HG02852 (cell line): ENCODE measurements around the gene NAIP.
"Not testable (repeated sequence)": the region's sequence is repeated elsewhere in the genome, so short reads cannot be mapped to it uniquely, and the experiment has no call there.

Experiments used
- ATAC-seq: cut with Tn5 transposase; IDR thresholded peaks from one replicate; pipeline ENCODE4 v1.9.1; 2021; ENCODE audit warnings: mild to moderate bottlenecking, moderate library complexity; ENCODE audit not compliant: unreplicated experiment

Gene NAIP, protein sequence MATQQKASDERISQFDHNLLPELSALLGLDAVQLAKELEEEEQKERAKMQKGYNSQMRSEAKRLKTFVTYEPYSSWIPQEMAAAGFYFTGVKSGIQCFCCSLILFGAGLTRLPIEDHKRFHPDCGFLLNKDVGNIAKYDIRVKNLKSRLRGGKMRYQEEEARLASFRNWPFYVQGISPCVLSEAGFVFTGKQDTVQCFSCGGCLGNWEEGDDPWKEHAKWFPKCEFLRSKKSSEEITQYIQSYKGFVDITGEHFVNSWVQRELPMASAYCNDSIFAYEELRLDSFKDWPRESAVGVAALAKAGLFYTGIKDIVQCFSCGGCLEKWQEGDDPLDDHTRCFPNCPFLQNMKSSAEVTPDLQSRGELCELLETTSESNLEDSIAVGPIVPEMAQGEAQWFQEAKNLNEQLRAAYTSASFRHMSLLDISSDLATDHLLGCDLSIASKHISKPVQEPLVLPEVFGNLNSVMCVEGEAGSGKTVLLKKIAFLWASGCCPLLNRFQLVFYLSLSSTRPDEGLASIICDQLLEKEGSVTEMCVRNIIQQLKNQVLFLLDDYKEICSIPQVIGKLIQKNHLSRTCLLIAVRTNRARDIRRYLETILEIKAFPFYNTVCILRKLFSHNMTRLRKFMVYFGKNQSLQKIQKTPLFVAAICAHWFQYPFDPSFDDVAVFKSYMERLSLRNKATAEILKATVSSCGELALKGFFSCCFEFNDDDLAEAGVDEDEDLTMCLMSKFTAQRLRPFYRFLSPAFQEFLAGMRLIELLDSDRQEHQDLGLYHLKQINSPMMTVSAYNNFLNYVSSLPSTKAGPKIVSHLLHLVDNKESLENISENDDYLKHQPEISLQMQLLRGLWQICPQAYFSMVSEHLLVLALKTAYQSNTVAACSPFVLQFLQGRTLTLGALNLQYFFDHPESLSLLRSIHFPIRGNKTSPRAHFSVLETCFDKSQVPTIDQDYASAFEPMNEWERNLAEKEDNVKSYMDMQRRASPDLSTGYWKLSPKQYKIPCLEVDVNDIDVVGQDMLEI (N-terminal part only)

DNA sequence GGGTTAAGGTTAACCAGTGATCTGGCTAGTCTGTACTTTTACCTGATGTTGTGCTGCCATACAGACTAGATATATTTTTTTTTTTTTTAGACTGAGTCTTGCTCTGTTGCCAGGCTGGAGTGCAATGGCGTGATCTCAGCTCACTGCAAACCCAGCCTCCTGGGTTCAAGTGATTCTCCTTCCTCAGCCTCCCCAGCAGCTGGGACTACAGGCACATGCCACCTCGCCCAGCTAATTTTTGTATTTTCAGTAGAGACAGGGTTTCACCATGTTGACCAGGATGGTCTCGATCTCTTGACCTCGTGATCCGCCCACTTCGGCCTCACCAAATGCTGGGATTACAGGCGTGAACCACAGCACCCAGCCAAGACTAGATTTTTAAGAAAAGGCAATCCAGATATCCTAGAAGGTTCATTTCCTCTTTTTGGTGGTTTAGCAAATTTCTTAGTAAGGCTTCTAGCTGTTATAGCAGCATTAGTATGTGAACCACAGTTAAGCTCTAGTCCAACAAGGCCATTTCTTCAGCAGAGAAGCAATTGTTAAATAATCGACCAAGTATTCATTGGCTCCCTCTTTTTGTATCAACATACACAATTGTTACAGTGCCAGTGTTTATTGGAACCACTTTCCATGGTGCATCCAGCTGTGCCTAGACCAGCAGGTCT is at the start of gene NAIP:
TSS of gene NAIP (minus strand) at position 51 of the 665 bp plus-strand sequence. CDS start 12,424 bp downstream, outside the sequence.
- ATAC-seq, result not testable (repeated sequence)

DNA sequence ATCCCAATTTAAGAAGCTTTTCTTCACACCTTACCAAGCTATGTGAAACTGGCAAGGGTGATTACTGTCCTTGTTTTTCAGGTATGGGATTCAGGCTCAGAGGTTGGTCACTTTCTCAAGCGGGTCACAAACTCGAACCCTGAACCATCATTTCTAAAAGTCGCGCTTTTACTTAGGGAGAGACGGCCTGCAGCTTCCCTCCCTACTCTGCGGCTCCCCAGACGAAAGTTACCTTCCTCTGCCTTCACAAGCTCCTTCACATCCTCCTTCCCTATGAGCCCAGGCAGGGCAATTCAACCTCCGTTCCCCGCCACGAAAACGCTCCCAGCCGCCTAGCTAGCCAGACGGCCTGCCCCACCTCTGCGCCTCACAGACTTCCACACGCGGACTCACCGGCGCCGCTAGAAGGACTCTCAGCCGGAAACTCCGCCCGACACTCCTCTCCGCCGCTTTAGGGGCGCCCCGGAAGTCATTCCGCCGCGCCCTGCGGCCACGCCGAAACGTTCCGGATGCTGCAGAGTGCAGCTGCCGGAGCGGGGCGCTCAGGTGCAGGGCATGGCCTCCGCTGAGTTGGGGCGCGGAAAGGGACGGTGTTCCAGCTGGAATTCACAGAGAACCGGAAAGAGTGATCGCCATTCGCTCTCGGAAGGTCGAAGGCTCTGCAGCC is 42.3 kb upstream of the NAIP start, which contains the start of gene GTF2H2:
TSS of gene GTF2H2 (minus strand) at position 415 of the 667 bp plus-strand sequence. CDS start 4,913 bp downstream, outside the sequence.
- peak; percentile 97 for ATAC-seq

DNA sequence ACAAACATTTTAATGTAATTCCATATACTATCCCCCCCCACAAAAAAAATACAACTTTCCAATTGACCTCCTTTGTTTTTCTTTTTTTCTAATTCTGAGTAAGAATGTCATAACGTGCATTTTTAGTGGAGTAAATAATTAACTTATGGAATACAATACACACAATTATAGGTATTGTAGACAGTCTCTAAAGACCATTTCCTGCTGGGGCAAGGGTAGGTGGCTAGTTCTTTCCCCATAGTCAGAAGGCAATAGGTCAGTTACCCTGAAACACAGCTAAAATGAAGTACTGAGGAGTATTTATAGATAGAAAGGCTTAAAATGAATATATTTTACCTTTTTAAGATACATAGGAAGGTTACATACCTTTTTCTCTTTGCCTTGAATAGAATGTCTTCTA is 36.2 kb upstream of the NAIP start:
- ATAC-seq, result not testable (repeated sequence)

DNA sequence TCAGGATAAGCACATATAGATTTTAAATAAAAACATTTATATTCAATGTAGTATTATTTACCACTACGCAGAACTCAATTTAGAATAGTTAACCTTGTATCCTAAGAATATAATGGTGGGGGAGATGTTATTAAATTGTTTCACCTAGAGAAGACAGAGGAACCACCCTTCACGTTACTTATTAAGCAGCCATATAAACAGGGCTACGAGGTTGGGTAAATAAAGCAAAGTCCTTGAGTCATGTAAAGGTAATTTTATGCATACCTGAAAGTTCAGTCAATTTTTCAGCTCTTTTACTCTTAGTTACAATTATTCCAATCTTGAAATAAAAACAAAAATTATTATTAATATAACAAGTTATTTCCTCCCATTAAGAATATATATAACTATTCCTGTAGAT is 34.3 kb upstream of the NAIP start:
- not testable (repeated sequence) for ATAC-seq

DNA sequence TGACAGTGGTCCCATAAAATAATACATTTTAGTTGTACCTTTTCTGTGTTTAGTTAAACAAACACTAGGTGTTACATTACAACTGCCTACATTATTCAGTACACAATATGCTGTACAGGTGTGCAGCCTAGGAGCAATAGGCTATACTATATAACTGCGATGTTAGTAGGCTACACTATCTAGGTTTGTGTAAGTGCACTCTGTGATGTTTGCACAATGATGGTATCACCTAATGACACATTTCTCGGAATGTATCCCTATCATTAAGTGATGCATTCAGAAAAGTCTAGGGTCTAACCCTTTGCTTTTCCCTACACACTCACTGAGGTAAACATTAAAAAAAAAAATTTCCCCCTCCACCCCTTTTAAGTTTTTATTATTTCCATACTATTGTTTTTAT is 19.7 kb upstream of the NAIP start:
- not testable (repeated sequence) for ATAC-seq

DNA sequence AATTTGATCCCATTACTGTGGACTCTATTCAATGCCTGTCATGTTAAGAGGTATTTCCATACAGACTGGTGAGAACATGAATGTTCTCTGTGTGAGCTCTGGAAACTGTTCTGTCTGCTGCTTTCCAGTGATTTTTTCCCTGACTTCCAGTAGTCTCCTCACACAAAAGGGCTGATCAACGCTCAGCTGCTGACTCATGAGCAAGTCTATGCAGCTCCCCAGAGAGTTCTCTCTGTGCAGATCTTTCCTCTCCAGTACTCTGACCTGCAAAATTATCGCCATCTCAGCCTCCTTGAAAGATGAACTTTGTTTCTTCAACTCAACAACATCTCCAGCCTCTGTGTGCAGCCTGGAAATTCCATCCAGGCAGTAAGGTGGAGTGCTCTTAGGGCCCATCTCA is 19.0 kb upstream of the NAIP start:
- not testable (repeated sequence) for ATAC-seq

DNA sequence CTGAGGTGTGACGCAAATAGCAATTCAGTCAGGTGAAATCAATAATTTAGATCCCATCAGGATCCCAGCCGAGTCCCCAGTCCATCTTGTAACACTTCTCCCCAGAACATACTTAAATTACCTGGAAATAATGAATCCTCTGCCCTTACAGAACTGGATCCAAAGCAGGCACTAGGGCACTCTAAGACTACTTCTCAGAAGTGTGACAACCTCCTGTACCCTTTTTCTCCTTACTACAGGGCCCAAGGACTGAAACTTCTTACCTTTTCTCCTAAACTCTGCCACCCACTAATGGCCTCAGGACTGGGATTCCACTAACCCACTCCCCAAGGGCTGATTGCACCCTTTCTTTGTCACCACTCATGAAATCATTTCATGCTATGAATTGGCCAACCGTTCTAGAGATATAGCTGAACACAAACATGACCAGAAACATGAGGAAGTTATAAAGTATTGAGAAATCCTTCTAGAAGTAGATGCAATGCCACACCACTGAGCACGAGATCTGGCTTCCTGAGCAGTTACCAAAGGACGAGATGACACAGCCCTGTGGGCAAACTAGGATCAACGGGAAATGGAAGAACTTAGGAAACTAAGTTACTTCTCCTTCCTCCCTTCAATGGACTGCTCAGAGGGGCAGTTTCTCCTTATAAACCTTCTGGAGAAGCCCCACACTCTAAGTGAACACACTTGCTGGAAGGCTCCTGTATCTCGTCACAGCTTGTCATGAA is 6.1 kb upstream of the NAIP start:
- not testable (repeated sequence) for ATAC-seq

DNA sequence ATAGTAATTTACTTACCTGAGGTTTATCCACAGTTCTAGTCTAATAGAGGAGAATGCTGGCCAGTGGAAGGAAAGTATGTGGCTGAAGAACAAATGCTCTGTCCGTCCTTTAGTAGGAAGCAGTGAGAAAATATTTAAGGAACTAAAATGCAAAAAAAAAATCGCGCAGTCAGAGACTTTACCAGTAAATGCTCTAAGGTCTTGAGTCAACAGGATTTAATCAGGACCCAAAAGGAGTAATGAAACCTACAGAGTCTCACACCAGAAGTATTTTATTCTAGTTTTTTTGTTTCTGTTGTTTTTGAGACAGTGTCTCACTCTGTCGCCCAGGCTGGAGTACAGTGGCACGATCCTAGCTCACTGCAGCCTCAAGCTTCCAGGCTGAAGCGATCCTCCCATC is 4.5 kb downstream of the NAIP start:
- not testable (repeated sequence) for ATAC-seq

DNA sequence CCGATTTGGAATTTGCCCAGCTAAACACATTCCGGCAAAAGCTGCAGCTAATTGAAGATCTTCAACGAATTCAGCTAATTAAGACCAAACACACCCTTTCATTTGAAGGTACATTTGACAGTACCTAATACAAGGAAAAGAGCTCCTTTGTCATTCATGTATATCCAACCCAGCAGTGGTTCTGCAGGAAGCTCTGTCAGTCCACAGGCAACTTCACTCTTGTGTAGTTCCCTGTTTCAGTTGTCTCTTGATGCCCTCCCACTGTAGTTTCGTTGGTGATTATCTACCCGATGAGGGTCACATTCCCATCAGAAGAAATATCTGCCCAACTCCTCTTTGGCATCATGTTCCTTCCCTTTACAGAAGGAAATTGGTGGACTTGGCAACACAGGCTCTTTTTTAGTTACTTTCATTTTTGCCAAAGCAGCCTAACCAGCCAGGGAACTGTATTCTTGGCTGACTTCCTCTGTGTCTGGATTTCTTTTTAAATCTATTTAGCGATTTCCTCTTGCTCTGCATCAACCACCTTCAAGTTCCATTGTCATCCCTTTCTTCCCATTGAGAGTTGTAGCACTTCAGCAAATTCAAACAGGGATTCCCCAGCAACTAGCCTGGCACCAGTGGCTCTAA is 6.6 kb downstream of the NAIP start:
- ATAC-seq, result not testable (repeated sequence)

DNA sequence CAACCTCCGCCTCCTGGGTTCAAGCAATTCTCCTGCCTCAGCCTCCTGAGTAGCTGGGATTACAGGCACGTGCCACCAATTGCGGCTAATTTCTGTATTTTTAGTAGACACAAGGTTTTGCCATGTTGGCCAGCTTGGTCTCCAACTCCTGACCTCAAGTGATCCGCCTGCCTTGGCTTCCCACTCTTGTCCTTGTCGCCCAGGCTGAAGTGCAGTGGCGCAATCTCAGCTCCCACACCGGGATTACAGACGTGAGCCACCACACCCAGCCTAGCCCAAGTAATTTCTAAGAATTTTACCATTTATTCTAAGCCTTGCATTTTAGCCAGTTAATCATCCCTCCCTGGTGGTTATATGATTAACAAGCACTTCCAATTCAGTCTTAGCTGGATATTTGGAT is 11.0 kb downstream of the NAIP start:
- ATAC-seq, result no peak

DNA sequence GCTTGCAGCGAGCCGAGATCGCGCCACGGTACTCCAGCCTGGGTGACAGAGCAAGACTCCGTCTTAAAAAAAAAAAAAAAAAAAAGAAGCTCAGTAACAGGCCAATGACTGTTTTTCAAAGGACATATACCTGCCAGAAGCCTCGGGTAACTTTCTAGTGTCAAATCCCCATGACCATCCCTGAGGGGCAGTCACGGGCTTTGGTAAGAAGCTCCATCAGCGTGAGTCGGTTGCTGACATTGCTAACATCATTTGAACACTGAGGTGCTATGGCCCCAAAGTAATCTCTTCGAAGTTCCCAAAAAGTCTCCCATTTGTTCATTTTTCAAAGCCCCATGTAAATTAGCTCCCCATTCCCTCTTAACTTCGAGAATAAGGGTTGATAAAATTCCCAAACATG is 11.6 kb downstream of the NAIP start:
- no peak for ATAC-seq

DNA sequence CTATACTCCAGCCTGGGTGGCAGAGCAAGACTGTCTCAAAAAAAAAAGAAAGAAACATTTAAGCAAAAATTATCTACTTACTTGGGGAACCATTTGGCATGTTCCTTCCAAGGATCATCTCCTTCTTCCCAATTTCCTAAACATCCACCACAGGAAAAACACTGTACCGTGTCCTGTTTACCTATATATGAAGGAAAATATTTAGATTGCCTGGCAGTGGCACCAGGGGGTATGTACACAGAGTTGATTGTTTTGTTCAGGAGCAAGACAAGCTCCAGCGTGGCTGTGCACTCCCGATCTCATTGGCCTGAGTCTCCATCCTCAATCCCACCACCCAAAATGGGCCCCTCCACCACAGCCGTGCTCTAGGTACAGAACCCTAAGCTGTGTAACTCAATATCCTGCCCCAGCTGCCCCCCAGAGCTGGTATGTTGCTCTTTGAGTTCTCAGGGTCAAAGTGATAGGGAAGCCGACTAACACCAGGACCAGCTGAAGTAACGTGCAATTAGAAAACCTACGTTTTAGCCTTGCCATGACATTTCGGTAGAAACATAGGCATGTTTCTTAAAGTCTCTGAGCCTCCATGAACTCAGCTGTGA is 13.8 kb downstream of the NAIP start:
- no peak for ATAC-seq

DNA sequence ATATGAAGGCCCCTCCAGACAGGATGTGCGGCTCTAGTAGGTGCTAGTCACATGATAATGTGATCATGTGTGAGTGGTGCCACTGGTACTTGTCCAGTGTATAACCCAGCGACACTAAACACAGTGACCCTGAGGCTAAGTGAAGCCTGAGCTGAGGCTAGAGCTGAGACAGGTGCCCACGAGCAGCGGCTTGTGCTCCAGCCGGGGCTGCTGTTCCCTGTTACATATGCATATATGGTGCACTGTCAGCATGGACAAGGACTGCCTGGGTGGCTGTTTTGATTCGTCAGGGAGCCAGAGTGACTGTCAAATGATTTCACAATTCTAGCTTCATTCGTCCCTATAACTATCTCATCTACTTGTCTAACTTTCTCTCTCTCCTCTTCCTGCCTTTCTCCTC is 18.2 kb downstream of the NAIP start:
- ATAC-seq, result not testable (repeated sequence)

DNA sequence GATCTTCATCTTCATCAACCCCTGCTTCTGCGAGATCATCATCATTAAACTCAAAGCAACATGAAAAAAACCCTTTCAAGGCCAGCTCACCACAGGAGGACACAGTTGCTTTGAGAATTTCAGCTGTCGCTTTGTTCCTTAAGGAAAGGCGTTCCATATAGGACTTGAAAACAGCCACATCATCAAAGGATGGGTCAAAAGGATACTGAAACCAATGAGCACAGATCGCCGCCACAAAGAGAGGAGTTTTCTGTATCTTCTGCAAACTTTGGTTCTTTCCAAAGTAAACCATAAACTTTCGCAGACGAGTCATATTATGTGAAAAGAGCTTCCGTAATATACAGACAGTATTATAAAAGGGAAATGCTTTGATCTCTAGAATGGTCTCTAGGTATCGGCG is 40.3 kb downstream of the NAIP start:
- ATAC-seq, result not testable (repeated sequence)

DNA sequence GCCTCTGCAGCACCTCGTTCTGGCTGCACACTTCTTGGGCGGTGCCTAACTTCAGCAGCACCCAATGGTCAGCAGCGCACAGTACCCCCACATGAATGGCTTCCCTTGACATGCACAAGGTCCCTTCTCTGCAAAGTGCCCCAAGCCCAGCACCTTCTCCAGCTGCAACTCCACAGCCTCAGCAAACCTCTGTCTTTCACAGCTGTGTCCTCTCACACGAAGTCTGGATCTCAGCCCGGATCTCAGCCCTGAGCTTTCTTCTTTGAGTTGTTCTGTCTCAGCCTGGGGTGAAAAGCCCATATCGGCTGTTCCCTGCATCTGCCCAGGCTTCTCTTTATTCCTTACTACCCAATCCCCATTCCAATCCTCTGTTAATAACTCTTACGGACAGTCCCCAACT is 57.9 kb downstream of the NAIP start:
- not testable (repeated sequence) for ATAC-seq

DNA sequence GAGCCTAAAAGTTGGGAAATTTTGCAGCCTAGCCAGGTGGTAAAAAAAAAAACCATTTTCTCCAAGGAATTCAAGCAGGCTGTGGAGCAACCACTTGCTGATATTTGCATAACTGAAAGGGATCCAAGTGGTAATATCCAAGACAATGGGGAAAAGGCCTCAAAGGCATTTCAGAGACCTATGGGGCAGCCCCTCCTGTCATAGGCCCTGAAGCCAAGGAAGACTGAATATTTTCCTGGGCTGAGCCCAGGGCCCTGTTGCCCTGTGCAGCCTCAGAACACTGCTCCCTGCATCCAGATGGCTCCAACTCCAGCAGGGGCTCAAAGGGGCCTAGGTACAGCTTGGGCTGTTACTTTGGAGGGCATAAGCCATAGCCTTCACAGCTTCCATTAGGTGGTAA is 60.6 kb downstream of the NAIP start:
- not testable (repeated sequence) for ATAC-seq

DNA sequence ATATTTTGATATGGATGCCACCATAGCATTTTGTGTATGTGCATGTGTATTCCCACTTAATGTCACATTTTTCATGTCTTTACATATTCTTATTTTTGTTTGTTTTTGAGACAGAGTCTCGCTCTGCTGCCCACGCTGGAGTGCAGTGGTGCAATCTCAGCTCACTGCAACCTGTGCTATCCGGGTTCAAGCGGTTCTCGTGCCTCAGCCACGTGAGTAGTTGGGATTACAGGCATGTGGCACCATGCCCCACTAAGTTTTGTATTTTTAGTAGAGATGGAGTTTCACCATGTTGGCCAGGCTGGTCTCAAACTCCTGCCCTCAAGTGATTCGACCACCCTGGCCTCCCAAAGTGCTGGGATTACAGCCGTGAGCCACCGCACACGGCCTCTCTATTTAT is 72.1 kb downstream of the NAIP start:
- ATAC-seq, result not testable (repeated sequence)

DNA sequence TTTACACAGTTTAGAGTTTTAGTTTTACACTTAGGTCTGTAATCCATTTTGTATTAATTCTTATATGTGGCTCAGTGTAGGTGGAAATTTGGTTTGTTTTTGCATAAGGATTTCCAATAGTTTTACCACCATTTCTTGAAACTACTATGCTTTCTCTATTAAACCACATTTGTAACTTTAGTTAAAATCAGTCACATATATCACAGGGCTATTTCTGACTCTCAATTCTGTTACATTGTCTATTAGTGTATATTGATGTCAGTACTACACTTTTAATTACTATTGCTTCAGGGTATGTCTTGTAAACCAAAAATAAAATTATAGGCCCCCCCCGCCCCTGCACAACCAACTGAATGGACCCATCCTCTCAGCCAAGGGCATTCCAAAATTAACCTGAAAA is 92.6 kb downstream of the NAIP start:
- ATAC-seq, result not testable (repeated sequence)
